ENCODE measurements around the gene ISL1.

ISL1 gene

GRCh38 chr5:51383131-51384121 lies at the start of gene ISL1:
Gene ISL1, plus strand, starts transcription at chr5:51383448. Its CDS starts 224 bp downstream, at chr5:51383672.
- TF ChIP-seq CTCF (conservative IDR thresholded peaks at IDR 0.05; ENCODE audit: low read depth, low read length): no peak
- peak; percentile 42 for DNase-seq (ENCODE audit: low read depth)
- H3K4me3 ChIP-seq (ENCODE audit: low read depth, low read length): peak within 1 kb of the TSS; percentile 34

- no peak for TF ChIP-seq CTCF (conservative IDR thresholded peaks at IDR 0.05; ENCODE audit: low read depth, low read length)
- H3K4me3 ChIP-seq (ENCODE audit: low read depth, low read length): no peak overlapping the region
- DNase-seq (ENCODE audit: low read depth): no peak
These were observed 46.4 kb upstream of the ISL1 start for GRCh38 chr5:51336878-51337277.

GRCh38 chr5:51345106-51345505 lies 38.1 kb upstream of the ISL1 start:
- TF ChIP-seq CTCF (conservative IDR thresholded peaks at IDR 0.05; ENCODE audit: low read depth, low read length): no peak
- no peak for DNase-seq (ENCODE audit: low read depth)
- no peak overlapping the region for H3K4me3 ChIP-seq (ENCODE audit: low read depth, low read length)

- no peak for DNase-seq (ENCODE audit: low read depth)
- no peak for TF ChIP-seq CTCF (conservative IDR thresholded peaks at IDR 0.05; ENCODE audit: low read depth, low read length)
These were observed 36.1 kb upstream of the ISL1 start for GRCh38 chr5:51347157-51347556.

GRCh38 chr5:51347704-51348103 lies 35.5 kb upstream of the ISL1 start:
- no peak for TF ChIP-seq CTCF (conservative IDR thresholded peaks at IDR 0.05; ENCODE audit: low read depth, low read length)
- no peak for DNase-seq (ENCODE audit: low read depth)
- H3K4me3 ChIP-seq (ENCODE audit: low read depth, low read length): no peak overlapping the region

More at GRCh38 chr5:51347157-51347556, 36.1 kb upstream of the ISL1 start:
- H3K4me3 ChIP-seq (ENCODE audit: low read depth, low read length): no peak overlapping the region

GRCh38 chr5:51371052-51371451 lies 12.2 kb upstream of the ISL1 start:
- no peak overlapping the region for H3K4me3 ChIP-seq (ENCODE audit: low read depth, low read length)
- no peak for TF ChIP-seq CTCF (conservative IDR thresholded peaks at IDR 0.05; ENCODE audit: low read depth, low read length)
- no peak for DNase-seq (ENCODE audit: low read depth)
